A549 (cell line): ENCODE measurements around the gene PACSIN1. TPM values are rescaled to one million over a fixed set of nuclear protein-coding genes. Genes with fewer than 3 reads are reported as not detected.

Source experiments
- ATAC-seq, 2 experiments: fragments of 200-7000 bp in 1 of 2; fragments of >200 bp in 1 of 2; cut with Nextera tagmentation in 1 of 2; cut with Tn5 transposase in 1 of 2; 3 replicates each; pipeline versions ENCODE4 v1.8.0 to v1.9.1; 2018 to 2020; ENCODE audit warnings: mild to moderate bottlenecking in 1 of 2, moderate library complexity in 1 of 2
- CTCF ChIA-PET: fragments of 300-600 bp; sonication (Branson Sonifier 250); formaldehyde crosslinking; extraction: SDS; loops from one replicate; lab custom pipeline; 2021; ENCODE audit warnings: antibody characterized with exemption, inconsistent platforms; lab: Yijun Ruan, JAX
- POLR2A ChIA-PET: fragments of 350-600 bp; formaldehyde crosslinking; extraction: SDS; loops from one replicate; lab custom pipeline; 2021; ENCODE audit warnings: antibody characterized with exemption, inconsistent platforms; lab: Yijun Ruan, JAX
- DNase-seq, 2 experiments: peaks; one replicate each; pipeline versions ENCODE4 v3.0.0 to v3.0.0-alpha.2; 2011 to 2016; ENCODE audit warnings: low read depth in 1 of 2, low spot score in 1 of 2
- FAIRE-seq: peaks from 2 replicates; lab custom pipeline; 2011; peaks lifted over from hg19 to GRCh38; lab: Jason Lieb, UNC
- H3K27ac ChIP-seq, 2 experiments: fragments of >200 bp; sonication (Bioruptor Twin); formaldehyde crosslinking; 3 replicates each; pipeline ENCODE4 v1.5.1; 2016 to 2017
- H3K4me1 ChIP-seq: fragments of >200 bp; sonication (Bioruptor Twin); formaldehyde crosslinking; 3 replicates; pipeline ENCODE4 v1.6.1; 2016
- H3K4me2 ChIP-seq: fragments of >200 bp; sonication (Bioruptor Twin); formaldehyde crosslinking; 3 replicates; pipeline ENCODE4 v1.6.1; 2016
- H3K4me3 ChIP-seq: fragments of >200 bp; sonication (Bioruptor Twin); formaldehyde crosslinking; 3 replicates; pipeline ENCODE4 v1.5.1; 2016
- H3K9me3 ChIP-seq: fragments of >200 bp; sonication (Bioruptor Twin); formaldehyde crosslinking; 3 replicates; pipeline ENCODE4 v1.6.1; 2016
- CBX2 ChIP-seq: fragments of 200-600 bp; sonication (generic); IDR thresholded peaks from 2 replicates; pipeline ENCODE4 v1.6.1; 2016; ENCODE audit warnings: low read depth, mild to moderate bottlenecking, borderline replicate concordance
- EP300 ChIP-seq, 2 experiments: fragments of >200 bp; sonication (Bioruptor Twin); formaldehyde crosslinking; IDR thresholded peaks; 2 replicates in 1 of 2; 3 replicates in 1 of 2; pipeline ENCODE4 v1.6.1; 2016 to 2017
- ESRRA ChIP-seq: fragments of 150-350 bp; IDR thresholded peaks from 2 replicates; pipeline ENCODE4 v1.6.1; 2014; ENCODE audit warnings: mild to moderate bottlenecking, low read length, borderline replicate concordance
- FOSB ChIP-seq: fragments of 250-450 bp; sonication (Bioruptor Pico); IDR thresholded peaks from 2 replicates; pipeline ENCODE4 v1.5.0; 2020; ENCODE audit warnings: mild to moderate bottlenecking, moderate library complexity
- FOSL2 ChIP-seq, 2 experiments: fragments of 450-650 bp in 1 of 2; fragments of >200 bp in 1 of 2; sonication (Bioruptor Twin) in 1 of 2; formaldehyde crosslinking; IDR thresholded peaks; 2 replicates each; pipeline versions ENCODE4 v1.5.0 to v1.6.1; 2016 to 2020; ENCODE audit warnings: mild to moderate bottlenecking in 1 of 2, moderate library complexity in 1 of 2
- GATA3 ChIP-seq: IDR thresholded peaks from 2 replicates; pipeline ENCODE4 v1.6.1; 2012; ENCODE audit warnings: borderline replicate concordance
- HOXA7 ChIP-seq: fragments of 250-450 bp; sonication (Bioruptor Pico); IDR thresholded peaks from 2 replicates; pipeline ENCODE4 v1.5.0; 2020; ENCODE audit warnings: mild to moderate bottlenecking, moderate library complexity
- HOXB13 ChIP-seq: fragments of 250-450 bp; sonication (Bioruptor Pico); IDR thresholded peaks from 2 replicates; pipeline ENCODE4 v1.5.0; 2020; ENCODE audit warnings: low read depth, mild to moderate bottlenecking, moderate library complexity
- HOXB5 ChIP-seq: fragments of 250-450 bp; sonication (Bioruptor Pico); IDR thresholded peaks from 2 replicates; pipeline ENCODE4 v1.5.0; 2020; ENCODE audit warnings: mild to moderate bottlenecking, moderate library complexity
- MAFK ChIP-seq: fragments of 450-650 bp; IDR thresholded peaks from 2 replicates; pipeline ENCODE4 v1.6.1; 2014; ENCODE audit not compliant: partially characterized antibody
- MAZ ChIP-seq: fragments of 150-350 bp; IDR thresholded peaks from 2 replicates; pipeline ENCODE4 v1.6.1; 2014; ENCODE audit warnings: antibody characterized with exemption, low read depth, low read length, borderline replicate concordance
- MYC ChIP-seq: IDR thresholded peaks from 2 replicates; pipeline ENCODE4 v1.6.1; 2012; ENCODE audit warnings: mild to moderate bottlenecking, inconsistent platforms, low read length, improper control_type of control experiment, borderline replicate concordance
- NFE2L2 ChIP-seq: fragments of 150-350 bp; conservative IDR thresholded peaks from 2 replicates; pipeline ENCODE4 v1.6.1; 2014; ENCODE audit warnings: low read length
- NPAS2 ChIP-seq: fragments of 250-450 bp; sonication (Bioruptor Pico); IDR thresholded peaks from 2 replicates; pipeline ENCODE4 v1.8.0; 2022; ENCODE audit warnings: mild to moderate bottlenecking, moderate library complexity, borderline replicate concordance
- NR3C1 ChIP-seq: fragments of >200 bp; sonication (Bioruptor Twin); formaldehyde crosslinking; IDR thresholded peaks from 3 replicates; pipeline ENCODE4 v1.6.1; 2017
- PHF8 ChIP-seq: fragments of 200-600 bp; sonication (generic); IDR thresholded peaks from 2 replicates; pipeline ENCODE4 v1.6.1; 2016; ENCODE audit warnings: low read depth, mild to moderate bottlenecking, antibody characterized with exemption, moderate library complexity, borderline replicate concordance
- RCOR1 ChIP-seq: fragments of 150-350 bp; IDR thresholded peaks from 2 replicates; pipeline ENCODE4 v1.6.1; 2014; ENCODE audit warnings: antibody characterized with exemption, low read length, low read depth
- RFX5 ChIP-seq: fragments of 450-650 bp; IDR thresholded peaks from 2 replicates; pipeline ENCODE4 v1.7.1; 2014; ENCODE audit warnings: antibody characterized with exemption, mild to moderate bottlenecking, moderate library complexity
- TFCP2L1 ChIP-seq: fragments of 250-450 bp; sonication (Bioruptor Pico); IDR thresholded peaks from 2 replicates; pipeline ENCODE4 v1.5.0; 2021; ENCODE audit warnings: mild to moderate bottlenecking
- TP53 ChIP-seq: fragments of 250-450 bp; sonication (Bioruptor Pico); IDR thresholded peaks from 2 replicates; pipeline ENCODE4 v1.5.0; 2021; ENCODE audit warnings: mild to moderate bottlenecking, moderate library complexity
- ZC3H11A ChIP-seq: fragments of 450-650 bp; IDR thresholded peaks from 2 replicates; pipeline ENCODE4 v1.6.1; 2014; ENCODE audit warnings: antibody characterized with exemption, mild to moderate bottlenecking
- ZNF302 ChIP-seq: fragments of 250-450 bp; sonication (Bioruptor Pico); IDR thresholded peaks from 2 replicates; pipeline ENCODE4 v1.9.0; 2021; ENCODE audit warnings: inconsistent platforms, mild to moderate bottlenecking, moderate library complexity
- WGBS: methylation state at CpG from one replicate; pipeline ENCODE4 v1.1.6; 2017; ENCODE audit errors: missing lambda C conversion rate; 5-methylcytosine and 5-hydroxymethylcytosine counted together
- polyA plus RNA-seq, 4 experiments: library from polyadenylated mRNA; depleted of rRNA in 3 of 4; stranded (reverse); fragments of >200 nt; fragmentation: RNase III in 1 of 4; extraction: RNeasy Plus Mini Kit Qiagen cat#74134 plus additional on column Dnase treatment in 1 of 4; gene quantifications; 2 replicates in 3 of 4; 3 replicates in 1 of 4; pipeline ENCODE4 v1.2.3, GENCODE V29; 2011 to 2017
- TF ChIP-seq, protein P1 (sequence below): IDR thresholded peaks from 2 replicates; pipeline ENCODE4 v1.6.1; 2012
- TF ChIP-seq, protein P2 (sequence below): IDR thresholded peaks from 2 replicates; pipeline ENCODE4 v1.6.1; 2012; ENCODE audit warnings: low read depth, borderline replicate concordance
- TF ChIP-seq, protein P3 (sequence below): fragments of 150-350 bp; IDR thresholded peaks from 2 replicates; pipeline ENCODE4 v1.6.1; 2014; ENCODE audit warnings: low read depth, mild to moderate bottlenecking, low read length
- TF ChIP-seq, protein P4 (sequence below): fragments of >200 bp; sonication (Bioruptor Twin); formaldehyde crosslinking; IDR thresholded peaks from 3 replicates; pipeline ENCODE4 v1.6.1; 2016
- TF ChIP-seq, protein P5 (sequence below): IDR thresholded peaks from 2 replicates; pipeline ENCODE4 v1.6.1; 2012

PACSIN1 gene
- polyA plus RNA-seq, 2 of the 4 experiments (the other 2 are of a cell fraction): 0.14 to 0.30 TPM

DNA sequence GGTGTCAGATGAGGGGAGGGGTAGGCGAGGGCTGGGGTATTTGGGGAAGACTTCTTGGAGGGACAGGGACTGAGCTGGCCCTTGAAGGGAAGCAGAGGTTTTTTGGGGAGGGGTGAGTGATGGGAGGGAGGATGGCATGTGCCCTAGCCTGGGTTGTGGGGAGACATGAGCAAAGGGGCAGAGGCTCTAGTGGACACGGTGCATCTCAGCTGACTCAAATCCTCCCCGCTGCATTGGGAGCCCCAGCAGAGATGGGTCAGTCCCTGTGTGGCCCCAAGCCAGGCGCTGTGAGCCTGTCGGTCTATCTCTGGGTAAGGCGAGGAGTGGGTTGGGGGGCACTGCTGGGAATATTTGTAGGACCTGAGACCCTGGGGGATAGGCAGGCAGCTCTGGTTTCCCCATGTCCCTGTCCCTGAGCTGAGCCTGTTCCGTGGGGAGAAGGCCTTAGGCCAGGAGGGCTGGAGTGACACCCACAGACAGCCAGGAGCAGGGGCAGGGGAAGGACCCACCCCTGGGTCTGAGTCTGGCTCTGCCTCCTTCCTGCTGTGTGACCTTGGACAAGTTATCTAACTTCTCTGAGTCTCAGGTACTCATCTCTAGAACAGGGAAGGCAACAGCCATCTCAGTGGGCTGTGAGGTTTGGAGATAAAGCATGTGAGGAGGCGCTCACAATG is 54.2 kb downstream of the PACSIN1 start (continued):
- TF ChIP-seq, protein P1, sequence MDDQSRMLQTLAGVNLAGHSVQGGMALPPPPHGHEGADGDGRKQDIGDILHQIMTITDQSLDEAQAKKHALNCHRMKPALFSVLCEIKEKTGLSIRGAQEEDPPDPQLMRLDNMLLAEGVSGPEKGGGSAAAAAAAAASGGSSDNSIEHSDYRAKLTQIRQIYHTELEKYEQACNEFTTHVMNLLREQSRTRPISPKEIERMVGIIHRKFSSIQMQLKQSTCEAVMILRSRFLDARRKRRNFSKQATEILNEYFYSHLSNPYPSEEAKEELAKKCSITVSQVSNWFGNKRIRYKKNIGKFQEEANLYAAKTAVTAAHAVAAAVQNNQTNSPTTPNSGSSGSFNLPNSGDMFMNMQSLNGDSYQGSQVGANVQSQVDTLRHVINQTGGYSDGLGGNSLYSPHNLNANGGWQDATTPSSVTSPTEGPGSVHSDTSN: no peak
- TF ChIP-seq TFCP2L1 (CRISPR knock-in tag) (no peak), PHF8 (no peak)

DNA sequence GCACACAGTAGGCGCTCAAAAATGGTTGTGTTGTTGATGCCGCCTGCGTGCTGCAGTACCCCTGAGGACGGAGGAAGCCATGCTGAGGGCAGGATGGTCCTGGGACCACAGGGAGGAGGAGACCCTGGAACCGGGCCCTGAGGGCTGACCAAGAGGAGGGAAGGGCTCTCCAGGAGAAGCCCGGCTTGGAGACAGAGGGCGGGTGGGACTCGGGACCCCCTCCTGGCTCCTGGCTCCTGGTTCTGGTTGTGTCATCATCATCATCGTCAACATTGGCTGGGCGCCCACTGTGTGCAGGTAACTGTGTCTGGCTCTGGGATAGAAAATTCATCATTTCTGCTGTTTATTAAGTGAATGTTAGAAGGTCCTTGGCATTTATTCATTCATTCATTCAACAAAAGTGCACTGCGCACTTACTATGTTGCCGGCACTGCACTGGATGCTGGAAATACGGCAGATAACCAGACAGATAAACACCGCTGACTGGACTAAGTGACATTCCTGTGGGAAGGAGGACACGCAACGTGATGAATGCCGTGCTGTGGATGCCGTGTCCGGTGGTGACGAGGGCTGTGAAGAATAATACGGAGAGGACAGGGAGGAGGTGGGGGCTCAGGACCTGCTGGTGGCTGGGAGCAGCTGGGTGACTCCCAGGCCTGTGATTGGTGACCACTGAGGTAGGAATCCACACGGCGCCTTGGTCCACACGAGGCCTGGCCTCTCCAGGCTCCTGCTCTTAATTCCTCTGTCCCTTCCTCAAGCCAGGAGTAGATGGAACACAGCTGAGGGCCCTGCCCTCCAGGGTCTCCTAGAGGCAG is 55.0 kb downstream of the PACSIN1 start:
- no peak for FAIRE-seq
- no peak overlapping the region for H3K27ac ChIP-seq
- ATAC-seq: no peak
- no peak for DNase-seq
- CTCF ChIA-PET: no interaction called here
- TF ChIP-seq ESRRA: no peak
- no peak for TF ChIP-seq TP53 (CRISPR knock-in tag)
- no peak for TF ChIP-seq MAZ
- TF ChIP-seq, protein P2, sequence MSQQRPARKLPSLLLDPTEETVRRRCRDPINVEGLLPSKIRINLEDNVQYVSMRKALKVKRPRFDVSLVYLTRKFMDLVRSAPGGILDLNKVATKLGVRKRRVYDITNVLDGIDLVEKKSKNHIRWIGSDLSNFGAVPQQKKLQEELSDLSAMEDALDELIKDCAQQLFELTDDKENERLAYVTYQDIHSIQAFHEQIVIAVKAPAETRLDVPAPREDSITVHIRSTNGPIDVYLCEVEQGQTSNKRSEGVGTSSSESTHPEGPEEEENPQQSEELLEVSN: no peak
- TF ChIP-seq, protein P3, sequence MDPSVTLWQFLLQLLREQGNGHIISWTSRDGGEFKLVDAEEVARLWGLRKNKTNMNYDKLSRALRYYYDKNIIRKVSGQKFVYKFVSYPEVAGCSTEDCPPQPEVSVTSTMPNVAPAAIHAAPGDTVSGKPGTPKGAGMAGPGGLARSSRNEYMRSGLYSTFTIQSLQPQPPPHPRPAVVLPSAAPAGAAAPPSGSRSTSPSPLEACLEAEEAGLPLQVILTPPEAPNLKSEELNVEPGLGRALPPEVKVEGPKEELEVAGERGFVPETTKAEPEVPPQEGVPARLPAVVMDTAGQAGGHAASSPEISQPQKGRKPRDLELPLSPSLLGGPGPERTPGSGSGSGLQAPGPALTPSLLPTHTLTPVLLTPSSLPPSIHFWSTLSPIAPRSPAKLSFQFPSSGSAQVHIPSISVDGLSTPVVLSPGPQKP: no peak
- no peak for TF ChIP-seq FOSB (CRISPR knock-in tag)
- TF ChIP-seq HOXA7 (CRISPR knock-in tag): no peak
- no peak for TF ChIP-seq RCOR1
- no peak for TF ChIP-seq FOSL2 (IDR thresholded peaks at IDR 0.05)
- no peak for TF ChIP-seq FOSL2 (CRISPR knock-in tag; IDR thresholded peaks at IDR 0.05)
- no peak for TF ChIP-seq MYC
- TF ChIP-seq ZNF302 (CRISPR knock-in tag): no peak
- TF ChIP-seq RFX5: no peak
- no peak for TF ChIP-seq EP300 (IDR thresholded peaks at IDR 0.05)
- no peak for TF ChIP-seq NR3C1
- no peak for TF ChIP-seq MAFK
- TF ChIP-seq, all 56 proteins: peak for 0
- POLR2A ChIA-PET: no interaction called here
- Histone ChIP-seq H3K4me3 (no peak overlapping the region), H3K9me3 (no peaks in the 10 kb centered on the region), H3K4me2 (no peak overlapping the region), H3K4me1 (no peaks in the 10 kb centered on the region)
- WGBS: 86% methylated on average over 21 of the region's 24 CpGs

DNA sequence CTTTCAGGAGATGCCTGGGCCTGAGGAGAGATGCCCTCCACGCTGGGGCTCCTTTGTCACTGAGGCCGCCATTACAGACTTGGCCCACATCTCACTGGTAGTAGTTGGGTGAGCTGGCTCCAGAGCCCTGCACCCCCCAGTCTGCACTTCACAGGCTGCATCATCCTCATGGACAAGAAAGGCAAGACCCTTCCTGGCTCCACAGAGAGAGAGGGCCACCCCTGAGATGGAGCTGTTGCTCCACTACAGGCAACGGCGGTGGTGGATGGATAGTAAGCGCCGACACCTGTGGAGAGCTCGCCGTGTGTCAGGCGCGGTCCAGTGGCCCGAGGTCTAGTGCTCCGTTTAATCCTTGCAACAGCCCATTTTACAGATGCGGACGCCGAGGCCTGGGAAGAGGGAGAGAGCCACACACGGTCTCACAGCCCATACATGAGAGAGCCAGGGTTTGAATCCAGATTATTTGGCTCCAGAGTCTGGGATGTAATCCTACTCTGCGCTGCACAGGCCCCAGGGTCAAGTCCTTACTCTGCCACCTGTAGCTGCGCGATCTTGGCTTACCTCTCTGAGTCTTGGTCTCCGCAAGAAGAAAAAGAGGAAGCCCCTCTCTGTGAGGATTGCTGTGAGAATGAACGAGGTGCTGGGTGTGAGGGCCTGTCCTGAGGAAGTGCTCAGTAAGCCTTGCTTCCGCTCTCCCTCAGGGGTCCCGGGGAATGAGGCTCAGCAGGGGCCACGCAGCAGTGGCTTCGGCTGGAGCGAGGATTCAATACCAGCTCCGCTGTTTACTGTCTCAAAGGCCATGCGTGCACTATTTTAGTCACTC is 55.8 kb downstream of the PACSIN1 start:
- FAIRE-seq (no peak), DNase-seq (no peak), ATAC-seq (no peak)
- CTCF ChIA-PET: no interaction called here
- Histone ChIP-seq H3K4me1 (peaks cover 3% of the 10 kb centered on the region; the same call in 2 of the 3 replicates), H3K27ac (no peak overlapping the region), H3K4me2 (no peak overlapping the region), H3K9me3 (no peaks in the 10 kb centered on the region), H3K4me3 (no peak overlapping the region)
- POLR2A ChIA-PET: no interaction called here
- 86% methylated on average over 23 of the region's 28 CpGs for WGBS
- TF ChIP-seq TFCP2L1 (CRISPR knock-in tag): no peak
- no peak for TF ChIP-seq RCOR1
- TF ChIP-seq HOXB13 (CRISPR knock-in tag): no peak
- TF ChIP-seq GATA3: no peak
- TF ChIP-seq, protein P2: no peak
- TF ChIP-seq, protein P4, sequence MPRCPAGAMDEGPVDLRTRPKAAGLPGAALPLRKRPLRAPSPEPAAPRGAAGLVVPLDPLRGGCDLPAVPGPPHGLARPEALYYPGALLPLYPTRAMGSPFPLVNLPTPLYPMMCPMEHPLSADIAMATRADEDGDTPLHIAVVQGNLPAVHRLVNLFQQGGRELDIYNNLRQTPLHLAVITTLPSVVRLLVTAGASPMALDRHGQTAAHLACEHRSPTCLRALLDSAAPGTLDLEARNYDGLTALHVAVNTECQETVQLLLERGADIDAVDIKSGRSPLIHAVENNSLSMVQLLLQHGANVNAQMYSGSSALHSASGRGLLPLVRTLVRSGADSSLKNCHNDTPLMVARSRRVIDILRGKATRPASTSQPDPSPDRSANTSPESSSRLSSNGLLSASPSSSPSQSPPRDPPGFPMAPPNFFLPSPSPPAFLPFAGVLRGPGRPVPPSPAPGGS: no peak
- TF ChIP-seq RFX5: no peak
- no peak for TF ChIP-seq CBX2
- TF ChIP-seq, protein P5, sequence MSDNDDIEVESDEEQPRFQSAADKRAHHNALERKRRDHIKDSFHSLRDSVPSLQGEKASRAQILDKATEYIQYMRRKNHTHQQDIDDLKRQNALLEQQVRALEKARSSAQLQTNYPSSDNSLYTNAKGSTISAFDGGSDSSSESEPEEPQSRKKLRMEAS: no peak
- no peak for TF ChIP-seq HOXB5 (CRISPR knock-in tag)
- TF ChIP-seq ZC3H11A: no peak
- TF ChIP-seq NR3C1: no peak
- no peak for TF ChIP-seq NPAS2 (CRISPR knock-in tag)
- TF ChIP-seq NFE2L2: no peak
